GM12892 (cell line): ENCODE measurements around the gene RIC8B.

ENCODE experiments used
- POLR2A ChIP-seq: IDR thresholded peaks from 2 replicates; pipeline ENCODE4 v1.6.1; 2011; ENCODE audit warnings: low read depth, low read length, control low read depth
- POLR2AphosphoS5 ChIP-seq: IDR thresholded peaks from 2 replicates; pipeline ENCODE4 v1.6.1; 2011; ENCODE audit warnings: low read depth, low read length, control low read depth

DNA sequence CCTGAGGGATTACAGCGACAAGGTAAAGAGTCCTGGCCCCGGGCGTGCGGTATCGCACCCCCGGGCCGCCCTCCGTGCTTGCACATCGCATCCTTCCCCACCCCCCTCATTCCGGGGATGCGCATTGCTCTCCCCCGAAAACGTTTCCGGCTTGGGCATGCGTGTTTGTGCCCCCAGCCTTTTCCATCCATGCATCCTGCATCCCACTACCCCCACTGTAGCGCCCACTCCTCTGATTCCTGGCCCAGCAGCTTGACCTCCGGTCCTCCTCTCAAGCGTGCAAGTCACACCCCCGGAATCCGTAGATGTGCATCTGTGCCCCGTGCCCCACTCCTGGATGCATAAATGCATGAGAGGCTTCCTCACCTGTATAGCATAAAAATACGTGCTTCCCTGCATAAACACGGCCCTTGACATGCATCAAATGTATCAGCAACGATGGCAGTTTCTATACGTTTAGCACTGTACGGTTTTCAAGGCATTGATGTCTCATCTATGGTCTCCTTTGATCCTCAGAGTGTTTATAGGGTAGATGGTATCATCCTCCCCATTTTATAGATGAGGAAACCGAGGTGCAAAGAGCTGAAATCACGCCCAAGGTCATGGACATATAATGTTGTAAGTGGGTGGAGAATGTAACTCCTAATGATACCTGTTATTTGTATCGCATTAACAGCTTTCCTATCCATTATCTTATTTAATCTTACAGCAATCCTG is 484 bp downstream of the RIC8B start:
- TF ChIP-seq POLR2A (no peak), POLR2AphosphoS5 (no peak)
